HK-2 (cell line): Measurements from ENCODE around the gene ZNF618.

Experiments used
- DNase-seq: peaks from one replicate; pipeline ENCODE4 v3.0.0-alpha.2; 2018; ENCODE audit not compliant: unreplicated experiment

The ZNF618 gene

GRCh38 chr9:113876151-113876992, at the start of gene ZNF618:
Gene ZNF618 (plus strand): TSS chr9:113876309. CDS start chr9:113876381, 72 bp downstream.
- DNase-seq, result peak; percentile 20

- no peak for DNase-seq
Observed at GRCh38 chr9:113828221-113828620, 47.9 kb upstream of the ZNF618 start.

- DNase-seq, result no peak
Observed at GRCh38 chr9:113837334-113837733, 38.8 kb upstream of the ZNF618 start.

- DNase-seq, result no peak
Observed at GRCh38 chr9:113842086-113842485, 34.0 kb upstream of the ZNF618 start.

GRCh38 chr9:113844466-113844865, 31.6 kb upstream of the ZNF618 start:
- no peak for DNase-seq

- DNase-seq, result no peak
Observed at GRCh38 chr9:113851359-113851758, 24.8 kb upstream of the ZNF618 start.

- no peak for DNase-seq
Observed at GRCh38 chr9:113851873-113852272, 24.2 kb upstream of the ZNF618 start.

GRCh38 chr9:113853333-113853732, 22.8 kb upstream of the ZNF618 start:
- DNase-seq, result no peak

GRCh38 chr9:113854310-113854709, 21.8 kb upstream of the ZNF618 start:
- no peak for DNase-seq

- DNase-seq, result no peak
Observed at GRCh38 chr9:113857875-113858274, 18.2 kb upstream of the ZNF618 start.

- DNase-seq, result no peak
Observed at GRCh38 chr9:113858282-113858681, 17.8 kb upstream of the ZNF618 start.

- DNase-seq, result no peak
Observed at GRCh38 chr9:113863345-113863744, 12.8 kb upstream of the ZNF618 start.

GRCh38 chr9:113868501-113868900, 7.6 kb upstream of the ZNF618 start:
- no peak for DNase-seq

GRCh38 chr9:113872485-113873143, 3.5 kb upstream of the ZNF618 start:
- no peak for DNase-seq

GRCh38 chr9:113873446-113873845, 2.7 kb upstream of the ZNF618 start:
- no peak for DNase-seq

GRCh38 chr9:113873926-113874325, 2.2 kb upstream of the ZNF618 start:
- no peak for DNase-seq

- peak; percentile 9 for DNase-seq
Observed at GRCh38 chr9:113875459-113876150, 504 bp upstream of the ZNF618 start.

- no peak for DNase-seq
Observed at GRCh38 chr9:113876993-113877368, 872 bp downstream of the ZNF618 start.

GRCh38 chr9:113879318-113879717, 3.2 kb downstream of the ZNF618 start:
- DNase-seq, result no peak

- no peak for DNase-seq
Observed at GRCh38 chr9:113879911-113880310, 3.8 kb downstream of the ZNF618 start.

- DNase-seq, result no peak
Observed at GRCh38 chr9:113882181-113882580, 6.1 kb downstream of the ZNF618 start.

GRCh38 chr9:113882636-113883164, 6.6 kb downstream of the ZNF618 start:
- no peak for DNase-seq
